ENCODE results near the gene IFIT5.

DNA sequence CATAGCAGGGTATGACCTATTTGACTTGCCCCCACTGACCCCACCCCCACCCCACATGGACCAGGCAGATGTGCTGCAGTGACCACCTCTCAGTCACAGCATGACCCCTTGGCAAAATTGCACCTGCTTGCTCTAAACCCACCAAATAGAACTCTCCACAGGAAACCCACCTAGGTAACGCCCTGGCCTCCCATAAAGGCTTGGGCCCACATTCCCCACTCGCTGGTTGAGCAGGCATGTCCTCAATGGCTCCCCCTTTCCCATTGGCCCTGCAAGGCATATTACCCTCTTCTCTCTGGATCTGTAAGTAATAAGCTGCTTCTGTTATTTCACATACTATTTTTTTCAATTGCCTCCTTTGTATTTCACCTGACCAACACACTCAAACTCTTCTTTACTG is 19.2 kb upstream of the IFIT5 start:
- TF ChIP-seq, protein P1, sequence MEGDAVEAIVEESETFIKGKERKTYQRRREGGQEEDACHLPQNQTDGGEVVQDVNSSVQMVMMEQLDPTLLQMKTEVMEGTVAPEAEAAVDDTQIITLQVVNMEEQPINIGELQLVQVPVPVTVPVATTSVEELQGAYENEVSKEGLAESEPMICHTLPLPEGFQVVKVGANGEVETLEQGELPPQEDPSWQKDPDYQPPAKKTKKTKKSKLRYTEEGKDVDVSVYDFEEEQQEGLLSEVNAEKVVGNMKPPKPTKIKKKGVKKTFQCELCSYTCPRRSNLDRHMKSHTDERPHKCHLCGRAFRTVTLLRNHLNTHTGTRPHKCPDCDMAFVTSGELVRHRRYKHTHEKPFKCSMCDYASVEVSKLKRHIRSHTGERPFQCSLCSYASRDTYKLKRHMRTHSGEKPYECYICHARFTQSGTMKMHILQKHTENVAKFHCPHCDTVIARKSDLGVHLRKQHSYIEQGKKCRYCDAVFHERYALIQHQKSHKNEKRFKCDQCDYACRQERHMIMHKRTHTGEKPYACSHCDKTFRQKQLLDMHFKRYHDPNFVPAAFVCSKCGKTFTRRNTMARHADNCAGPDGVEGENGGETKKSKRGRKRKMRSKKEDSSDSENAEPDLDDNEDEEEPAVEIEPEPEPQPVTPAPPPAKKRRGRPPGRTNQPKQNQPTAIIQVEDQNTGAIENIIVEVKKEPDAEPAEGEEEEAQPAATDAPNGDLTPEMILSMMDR (conservative IDR thresholded peaks at IDR 0.05; ENCODE audit: low read length): no peak
- TF ChIP-seq EZH2phosphoT487 (IDR thresholded peaks at IDR 0.05; ENCODE audit: borderline replicate concordance): no peak
